Measurements from ENCODE around the gene BCLAF1.
"Not testable (repeated sequence)": the region's sequence is repeated elsewhere in the genome, so short reads cannot be mapped to it uniquely, and the experiment has no call there.

BCLAF1 gene

GRCh38 chr6:136250686-136251008 lies 39.0 kb downstream of the BCLAF1 start:
- no peak for DNase-seq (ENCODE audit: low read depth in 3 of 3, low spot score in 1 of 3)

GRCh38 chr6:136249811-136250685 lies 39.6 kb downstream of the BCLAF1 start, which contains the start of gene MTFR2:
Gene MTFR2, minus strand, starts transcription at chr6:136250311. Its CDS starts 1,212 bp downstream, at chr6:136249099.
- peak; percentile 67 to 85 (median 80) for DNase-seq (ENCODE audit: low read depth in 3 of 3, low spot score in 1 of 3)

GRCh38 chr6:136249336-136249735 lies 40.3 kb downstream of the BCLAF1 start:
- DNase-seq (ENCODE audit: low read depth in 3 of 3, low spot score in 1 of 3): no peak

GRCh38 chr6:136244061-136244616 lies 45.5 kb downstream of the BCLAF1 start:
- no peak for DNase-seq (ENCODE audit: low read depth in 3 of 3, low spot score in 1 of 3)

- DNase-seq (ENCODE audit: low read depth in 3 of 3, low spot score in 1 of 3): no peak
These were observed 53.0 kb downstream of the BCLAF1 start for GRCh38 chr6:136236466-136237293.

- DNase-seq (ENCODE audit: low read depth in 3 of 3, low spot score in 1 of 3): no peak
These were observed 54.4 kb downstream of the BCLAF1 start for GRCh38 chr6:136235233-136235564.

GRCh38 chr6:136232701-136233100 lies 56.9 kb downstream of the BCLAF1 start:
- DNase-seq (ENCODE audit: low read depth in 3 of 3, low spot score in 1 of 3): no peak

- no peak for DNase-seq (ENCODE audit: low read depth in 3 of 3, low spot score in 1 of 3)
These were observed 59.3 kb downstream of the BCLAF1 start for GRCh38 chr6:136230219-136230853.

GRCh38 chr6:136228814-136229213 lies 60.8 kb downstream of the BCLAF1 start:
- no peak for DNase-seq (ENCODE audit: low read depth in 3 of 3, low spot score in 1 of 3)

GRCh38 chr6:136226674-136227377 lies 62.8 kb downstream of the BCLAF1 start:
- DNase-seq (ENCODE audit: low read depth in 3 of 3, low spot score in 1 of 3): no peak

- peak in 2 of 3 donors; percentile 29 to 33 for DNase-seq (ENCODE audit: low read depth in 3 of 3, low spot score in 1 of 3)
These were observed 63.5 kb downstream of the BCLAF1 start for GRCh38 chr6:136226027-136226673.

GRCh38 chr6:136225496-136225895 lies 64.2 kb downstream of the BCLAF1 start:
- DNase-seq (ENCODE audit: low read depth in 3 of 3, low spot score in 1 of 3): no peak

GRCh38 chr6:136224974-136225373 lies 64.7 kb downstream of the BCLAF1 start:
- DNase-seq (ENCODE audit: low read depth in 3 of 3, low spot score in 1 of 3): not testable (repeated sequence)

- no peak for DNase-seq (ENCODE audit: low read depth in 3 of 3, low spot score in 1 of 3)
These were observed 72.9 kb downstream of the BCLAF1 start for GRCh38 chr6:136216503-136217401.

- DNase-seq (ENCODE audit: low read depth in 3 of 3, low spot score in 1 of 3): no peak
These were observed 75.8 kb downstream of the BCLAF1 start for GRCh38 chr6:136213853-136214252.

- DNase-seq (ENCODE audit: low read depth in 3 of 3, low spot score in 1 of 3): no peak
These were observed 76.6 kb downstream of the BCLAF1 start for GRCh38 chr6:136213012-136213539.

- DNase-seq (ENCODE audit: low read depth in 3 of 3, low spot score in 1 of 3): no peak
These were observed 77.0 kb downstream of the BCLAF1 start for GRCh38 chr6:136212608-136213007.

- no peak for DNase-seq (ENCODE audit: low read depth in 3 of 3, low spot score in 1 of 3)
These were observed 79.1 kb downstream of the BCLAF1 start for GRCh38 chr6:136210398-136211165.
